ENCODE results near the gene SPI1.
"Not testable (repeated sequence)": the region's sequence is repeated elsewhere in the genome, so short reads cannot be mapped to it uniquely, and the experiment has no call there.

SPI1 gene

GRCh38 chr11:47340010-47340409 lies 38.3 kb downstream of the SPI1 start:
- Histone ChIP-seq H3K27ac (ENCODE audit: low read length) (no peak overlapping the region), H3K36me3 (ENCODE audit: control insufficient read depth, low read depth, low read length) (no peaks in the 10 kb centered on the region), H3K4me1 (ENCODE audit: control insufficient read depth, low read depth, low read length) (no peaks in the 10 kb centered on the region), H3K9ac (ENCODE audit: low read length) (no peak overlapping the region), H3K9me3 (ENCODE audit: control insufficient read depth, low read depth, low read length) (no peaks in the 10 kb centered on the region), H3K27me3 (ENCODE audit: control insufficient read depth, insufficient read depth, low read length) (no peaks in the 10 kb centered on the region), H3K4me3 (ENCODE audit: low read length) (no peak overlapping the region)

GRCh38 chr11:47338396-47339241 lies 39.7 kb downstream of the SPI1 start:
- H3K36me3 ChIP-seq (ENCODE audit: control insufficient read depth, low read depth, low read length): no peaks in the 10 kb centered on the region
- no peak overlapping the region for H3K4me3 ChIP-seq (ENCODE audit: low read length)
- no peaks in the 10 kb centered on the region for H3K4me1 ChIP-seq (ENCODE audit: control insufficient read depth, low read depth, low read length)
- no peak overlapping the region for H3K9ac ChIP-seq (ENCODE audit: low read length)
- H3K27ac ChIP-seq (ENCODE audit: low read length): no peak overlapping the region
- no peaks in the 10 kb centered on the region for H3K27me3 ChIP-seq (ENCODE audit: control insufficient read depth, insufficient read depth, low read length)
- no peaks in the 10 kb centered on the region for H3K9me3 ChIP-seq (ENCODE audit: control insufficient read depth, low read depth, low read length)

GRCh38 chr11:47337229-47337924 lies 41.0 kb downstream of the SPI1 start:
- Histone ChIP-seq H3K27me3 (ENCODE audit: control insufficient read depth, insufficient read depth, low read length) (no peaks in the 10 kb centered on the region), H3K36me3 (ENCODE audit: control insufficient read depth, low read depth, low read length) (no peaks in the 10 kb centered on the region), H3K4me1 (ENCODE audit: control insufficient read depth, low read depth, low read length) (no peaks in the 10 kb centered on the region), H3K4me3 (ENCODE audit: low read length) (no peak overlapping the region), H3K9ac (ENCODE audit: low read length) (no peak overlapping the region), H3K9me3 (ENCODE audit: control insufficient read depth, low read depth, low read length) (no peaks in the 10 kb centered on the region), H3K27ac (ENCODE audit: low read length) (no peak overlapping the region)

- Histone ChIP-seq H3K27ac (ENCODE audit: low read length) (no peak overlapping the region), H3K36me3 (ENCODE audit: control insufficient read depth, low read depth, low read length) (no peaks in the 10 kb centered on the region), H3K27me3 (ENCODE audit: control insufficient read depth, insufficient read depth, low read length) (no peaks in the 10 kb centered on the region), H3K4me1 (ENCODE audit: control insufficient read depth, low read depth, low read length) (no peaks in the 10 kb centered on the region), H3K9me3 (ENCODE audit: control insufficient read depth, low read depth, low read length) (no peaks in the 10 kb centered on the region), H3K4me3 (ENCODE audit: low read length) (no peak overlapping the region), H3K9ac (ENCODE audit: low read length) (no peak overlapping the region)
Measured at GRCh38 chr11:47336595-47336994, 41.8 kb downstream of the SPI1 start.

- no peaks in the 10 kb centered on the region for H3K4me1 ChIP-seq (ENCODE audit: control insufficient read depth, low read depth, low read length)
- H3K9me3 ChIP-seq (ENCODE audit: control insufficient read depth, low read depth, low read length): no peaks in the 10 kb centered on the region
- H3K4me3 ChIP-seq (ENCODE audit: low read length): no peak overlapping the region
- no peaks in the 10 kb centered on the region for H3K27me3 ChIP-seq (ENCODE audit: control insufficient read depth, insufficient read depth, low read length)
- H3K27ac ChIP-seq (ENCODE audit: low read length): no peak overlapping the region
- H3K9ac ChIP-seq (ENCODE audit: low read length): no peak overlapping the region
- H3K36me3 ChIP-seq (ENCODE audit: control insufficient read depth, low read depth, low read length): no peaks in the 10 kb centered on the region
Measured at GRCh38 chr11:47335733-47336132, 42.6 kb downstream of the SPI1 start.

GRCh38 chr11:47334699-47335411 lies 43.5 kb downstream of the SPI1 start:
- not testable (repeated sequence) for H3K4me1 ChIP-seq (ENCODE audit: control insufficient read depth, low read depth, low read length); H3K27ac ChIP-seq (ENCODE audit: low read length); H3K9ac ChIP-seq (ENCODE audit: low read length); H3K36me3 ChIP-seq (ENCODE audit: control insufficient read depth, low read depth, low read length); H3K4me3 ChIP-seq (ENCODE audit: low read length); H3K27me3 ChIP-seq (ENCODE audit: control insufficient read depth, insufficient read depth, low read length); H3K9me3 ChIP-seq (ENCODE audit: control insufficient read depth, low read depth, low read length)

GRCh38 chr11:47333886-47334443 lies 44.4 kb downstream of the SPI1 start:
- no peaks in the 10 kb centered on the region for H3K27me3 ChIP-seq (ENCODE audit: control insufficient read depth, insufficient read depth, low read length)
- H3K36me3 ChIP-seq (ENCODE audit: control insufficient read depth, low read depth, low read length): no peaks in the 10 kb centered on the region
- H3K27ac ChIP-seq (ENCODE audit: low read length): no peak overlapping the region
- H3K9me3 ChIP-seq (ENCODE audit: control insufficient read depth, low read depth, low read length): no peaks in the 10 kb centered on the region
- H3K9ac ChIP-seq (ENCODE audit: low read length): no peak overlapping the region
- H3K4me1 ChIP-seq (ENCODE audit: control insufficient read depth, low read depth, low read length): no peaks in the 10 kb centered on the region
- H3K4me3 ChIP-seq (ENCODE audit: low read length): no peak overlapping the region

- Histone ChIP-seq H3K27ac (ENCODE audit: low read length) (no peak overlapping the region), H3K27me3 (ENCODE audit: control insufficient read depth, insufficient read depth, low read length) (no peaks in the 10 kb centered on the region), H3K36me3 (ENCODE audit: control insufficient read depth, low read depth, low read length) (no peaks in the 10 kb centered on the region), H3K4me3 (ENCODE audit: low read length) (no peak overlapping the region), H3K9ac (ENCODE audit: low read length) (no peak overlapping the region), H3K4me1 (ENCODE audit: control insufficient read depth, low read depth, low read length) (no peaks in the 10 kb centered on the region), H3K9me3 (ENCODE audit: control insufficient read depth, low read depth, low read length) (no peaks in the 10 kb centered on the region)
Measured at GRCh38 chr11:47333526-47333845, 44.9 kb downstream of the SPI1 start.

GRCh38 chr11:47332791-47333525 lies 45.4 kb downstream of the SPI1 start:
- Histone ChIP-seq H3K4me3 (ENCODE audit: low read length) (no peak overlapping the region), H3K27ac (ENCODE audit: low read length) (no peak overlapping the region), H3K36me3 (ENCODE audit: control insufficient read depth, low read depth, low read length) (peaks cover 4% of the 10 kb centered on the region), H3K9me3 (ENCODE audit: control insufficient read depth, low read depth, low read length) (no peaks in the 10 kb centered on the region), H3K27me3 (ENCODE audit: control insufficient read depth, insufficient read depth, low read length) (no peaks in the 10 kb centered on the region), H3K4me1 (ENCODE audit: control insufficient read depth, low read depth, low read length) (no peaks in the 10 kb centered on the region), H3K9ac (ENCODE audit: low read length) (no peak overlapping the region)

GRCh38 chr11:47332303-47332711 lies 46.0 kb downstream of the SPI1 start:
- Histone ChIP-seq H3K4me3 (ENCODE audit: low read length) (no peak overlapping the region), H3K36me3 (ENCODE audit: control insufficient read depth, low read depth, low read length) (peaks cover 7% of the 10 kb centered on the region), H3K9me3 (ENCODE audit: control insufficient read depth, low read depth, low read length) (no peaks in the 10 kb centered on the region), H3K4me1 (ENCODE audit: control insufficient read depth, low read depth, low read length) (no peaks in the 10 kb centered on the region), H3K9ac (ENCODE audit: low read length) (no peak overlapping the region), H3K27me3 (ENCODE audit: control insufficient read depth, insufficient read depth, low read length) (no peaks in the 10 kb centered on the region), H3K27ac (ENCODE audit: low read length) (no peak overlapping the region)
